ENCODE data around the gene HERPUD2.
"Not testable (repeated sequence)": the region's sequence is repeated elsewhere in the genome, so short reads cannot be mapped to it uniquely, and the experiment has no call there.

Gene HERPUD2

DNA sequence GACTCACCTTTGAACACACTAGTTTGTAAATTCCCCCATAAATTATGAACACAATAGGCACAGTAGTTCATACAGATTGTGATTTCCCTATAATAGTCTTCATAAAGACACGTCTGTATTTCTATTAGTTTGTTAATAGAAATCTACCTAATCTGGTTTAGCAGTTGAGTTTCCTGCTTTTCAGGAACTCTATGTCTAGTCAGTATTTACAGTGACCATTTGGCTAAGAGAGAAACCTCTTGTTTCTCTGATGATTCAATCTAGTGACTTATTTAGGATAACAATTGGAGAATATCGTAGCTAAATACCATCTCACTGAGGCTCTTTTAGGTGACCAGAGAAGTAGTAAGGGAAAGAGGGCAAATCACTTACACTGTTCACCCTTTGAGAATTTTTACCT lies 5.9 kb upstream of the HERPUD2 start:
- Histone ChIP-seq H3K9me3 (ENCODE audit: insufficient read depth, low read length) (no peaks in the 10 kb centered on the region), H3K4me3 (ENCODE audit: insufficient read depth, low read length, poor library complexity, severe bottlenecking) (no peak overlapping the region), H3K27me3 (ENCODE audit: low read length) (no peaks in the 10 kb centered on the region), H3K9me2 (replicated peaks; ENCODE audit: insufficient read depth, low read length) (no peaks in the 10 kb centered on the region), H3K79me2 (ENCODE audit: insufficient read depth, low read length) (no peaks in the 10 kb centered on the region), H4K20me1 (ENCODE audit: low read depth, low read length) (no peaks in the 10 kb centered on the region), H3K27ac (ENCODE audit: low read depth, low read length) (no peak overlapping the region), H3K36me3 (ENCODE audit: low read length) (no peaks in the 10 kb centered on the region), H3K4me2 (ENCODE audit: low read depth, low read length, poor library complexity, severe bottlenecking) (no peak overlapping the region), H3K9ac (ENCODE audit: low read length) (no peak overlapping the region), H2AFZ (ENCODE audit: low read depth, low read length, severe bottlenecking) (no peak overlapping the region), H3F3A (ENCODE audit: insufficient read depth) (no peaks in the 10 kb centered on the region)
- TF ChIP-seq CTCF (IDR thresholded peaks at IDR 0.05; ENCODE audit: insufficient read depth, low read length, poor library complexity, severe bottlenecking), result no peak
- no peak for TF ChIP-seq EZH2phosphoT487 (conservative IDR thresholded peaks at IDR 0.05; ENCODE audit: low read length)

DNA sequence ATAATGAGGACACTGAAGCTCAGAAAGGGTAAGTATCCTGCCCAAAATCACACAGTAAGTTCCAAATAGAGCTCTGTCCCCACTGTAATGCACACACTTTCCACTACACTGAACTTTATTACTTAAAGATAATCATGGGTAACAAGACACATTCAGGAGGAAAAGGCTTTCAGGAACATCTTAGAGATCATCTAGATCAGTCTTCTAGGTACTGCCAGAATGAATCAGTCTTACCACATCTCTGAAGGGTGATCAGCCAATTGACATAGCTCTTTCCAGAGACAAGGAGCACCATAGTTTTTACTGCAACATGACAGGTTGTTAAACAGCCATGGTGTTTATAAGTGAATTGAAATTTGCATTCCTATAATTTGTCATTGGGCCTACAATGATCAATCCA lies 5.4 kb upstream of the HERPUD2 start:
- no peak overlapping the region for H3K4me3 ChIP-seq (ENCODE audit: insufficient read depth, low read length, poor library complexity, severe bottlenecking)

DNA sequence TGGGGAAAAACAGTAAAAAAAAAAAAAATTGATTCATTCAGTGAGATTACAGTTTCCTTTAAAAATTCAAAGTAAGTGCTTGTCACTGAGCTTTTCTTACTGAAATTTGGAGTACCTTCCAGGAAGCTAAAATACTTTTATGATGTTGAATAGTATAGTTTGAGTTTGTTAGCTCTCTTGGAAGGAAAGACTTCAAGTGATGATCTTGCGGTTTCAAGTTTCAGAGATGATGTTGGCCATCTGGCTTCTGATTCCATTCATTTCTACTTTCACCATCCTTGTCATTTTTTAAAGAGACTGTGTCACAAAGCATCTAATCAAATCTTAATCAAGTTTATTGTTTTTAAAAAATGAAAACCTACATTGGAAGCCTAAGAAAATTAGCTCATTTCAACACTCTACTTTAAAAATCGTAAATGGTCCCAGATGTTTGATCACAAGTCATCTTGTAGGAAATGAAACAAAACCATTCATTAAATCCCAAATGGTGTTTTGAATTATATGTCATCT lies 4.9 kb upstream of the HERPUD2 start:
- Histone ChIP-seq H3K36me3 (ENCODE audit: low read length) (no peaks in the 10 kb centered on the region), H3F3A (ENCODE audit: insufficient read depth) (no peaks in the 10 kb centered on the region), H4K20me1 (ENCODE audit: low read depth, low read length) (no peaks in the 10 kb centered on the region), H3K27ac (ENCODE audit: low read depth, low read length) (no peak overlapping the region), H3K9ac (ENCODE audit: low read length) (no peak overlapping the region), H3K4me3 (ENCODE audit: insufficient read depth, low read length, poor library complexity, severe bottlenecking) (no peak overlapping the region), H3K9me2 (replicated peaks; ENCODE audit: insufficient read depth, low read length) (no peaks in the 10 kb centered on the region), H3K9me3 (ENCODE audit: insufficient read depth, low read length) (no peaks in the 10 kb centered on the region), H3K79me2 (ENCODE audit: insufficient read depth, low read length) (no peaks in the 10 kb centered on the region), H3K27me3 (ENCODE audit: low read length) (no peaks in the 10 kb centered on the region), H3K4me2 (ENCODE audit: low read depth, low read length, poor library complexity, severe bottlenecking) (no peak overlapping the region), H2AFZ (ENCODE audit: low read depth, low read length, severe bottlenecking) (no peak overlapping the region)
- TF ChIP-seq EZH2phosphoT487 (conservative IDR thresholded peaks at IDR 0.05; ENCODE audit: low read length) (no peak), CTCF (IDR thresholded peaks at IDR 0.05; ENCODE audit: insufficient read depth, low read length, poor library complexity, severe bottlenecking) (no peak)

More for the DNA sequence above, 5.4 kb upstream of the HERPUD2 start:
- Histone ChIP-seq H3K9me3 (ENCODE audit: insufficient read depth, low read length) (no peaks in the 10 kb centered on the region), H3K4me2 (ENCODE audit: low read depth, low read length, poor library complexity, severe bottlenecking) (no peak overlapping the region), H3F3A (ENCODE audit: insufficient read depth) (no peaks in the 10 kb centered on the region), H4K20me1 (ENCODE audit: low read depth, low read length) (no peaks in the 10 kb centered on the region), H3K27me3 (ENCODE audit: low read length) (no peaks in the 10 kb centered on the region), H3K79me2 (ENCODE audit: insufficient read depth, low read length) (no peaks in the 10 kb centered on the region), H2AFZ (ENCODE audit: low read depth, low read length, severe bottlenecking) (no peak overlapping the region), H3K9me2 (replicated peaks; ENCODE audit: insufficient read depth, low read length) (no peaks in the 10 kb centered on the region), H3K9ac (ENCODE audit: low read length) (no peak overlapping the region), H3K27ac (ENCODE audit: low read depth, low read length) (no peak overlapping the region), H3K36me3 (ENCODE audit: low read length) (no peaks in the 10 kb centered on the region)
- TF ChIP-seq EZH2phosphoT487 (conservative IDR thresholded peaks at IDR 0.05; ENCODE audit: low read length), result no peak
- TF ChIP-seq CTCF (IDR thresholded peaks at IDR 0.05; ENCODE audit: insufficient read depth, low read length, poor library complexity, severe bottlenecking), result no peak

DNA sequence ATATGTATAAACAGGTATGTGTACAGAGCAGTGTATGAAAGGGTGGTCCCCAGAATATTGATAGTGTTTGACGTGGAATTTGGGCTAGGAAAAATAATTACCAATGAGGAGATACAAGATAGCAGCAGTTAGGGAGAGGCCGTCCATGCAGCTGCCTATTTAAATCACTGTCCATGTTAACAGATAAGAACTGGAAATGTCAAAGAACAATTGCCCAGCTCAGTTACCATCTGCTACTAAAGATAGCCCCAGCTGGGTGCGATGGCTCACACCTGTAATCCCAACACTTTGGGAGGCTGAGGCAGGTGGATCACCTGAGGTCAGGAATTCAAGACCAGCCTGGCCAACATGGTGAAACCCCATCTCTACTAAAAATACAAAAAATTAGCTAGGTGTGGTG lies 3.4 kb upstream of the HERPUD2 start:
- not testable (repeated sequence) for H3K36me3 ChIP-seq (ENCODE audit: low read length); H2AFZ ChIP-seq (ENCODE audit: low read depth, low read length, severe bottlenecking); H3K27ac ChIP-seq (ENCODE audit: low read depth, low read length); H3K4me3 ChIP-seq (ENCODE audit: insufficient read depth, low read length, poor library complexity, severe bottlenecking); H3F3A ChIP-seq (ENCODE audit: insufficient read depth); H4K20me1 ChIP-seq (ENCODE audit: low read depth, low read length); H3K4me2 ChIP-seq (ENCODE audit: low read depth, low read length, poor library complexity, severe bottlenecking); H3K9ac ChIP-seq (ENCODE audit: low read length); H3K27me3 ChIP-seq (ENCODE audit: low read length); H3K9me3 ChIP-seq (ENCODE audit: insufficient read depth, low read length); H3K9me2 ChIP-seq (replicated peaks; ENCODE audit: insufficient read depth, low read length); H3K79me2 ChIP-seq (ENCODE audit: insufficient read depth, low read length)
